GM12878 (cell line): ENCODE data around the gene TMEM9B. TPM values are rescaled to one million over a fixed set of nuclear protein-coding genes. Genes with fewer than 3 reads are reported as not detected.

Experiments
- ATAC-seq: fragments of 200-7000 bp; cut with Tn5 transposase; 3 replicates; pipeline ENCODE4 v1.9.1; 2020; ENCODE audit warnings: mild to moderate bottlenecking, moderate library complexity
- BruUV-seq: library from RNA; stranded (reverse); fragments of 400-500 nt; replicated peaks from 2 replicates; lab custom pipeline; 2021; lab: Mats Ljungman, UMichigan
- CTCF ChIA-PET: fragments of 300-600 bp; sonication (Branson Sonifier 250); formaldehyde crosslinking; extraction: SDS; loops from one replicate; lab custom pipeline; 2021; ENCODE audit warnings: inconsistent platforms; lab: Yijun Ruan, JAX
- POLR2A ChIA-PET: fragments of 350-600 bp; formaldehyde crosslinking; extraction: SDS; loops from one replicate; lab custom pipeline; 2021; ENCODE audit warnings: inconsistent platforms; lab: Charles Lee
- RAD21 ChIA-PET: fragments of 300-600 bp; sonication (Branson Sonifier 250); formaldehyde crosslinking; loops from one replicate; lab custom pipeline; 2023; ENCODE audit warnings: antibody characterized with exemption; ENCODE audit not compliant: unreplicated experiment; lab: Charles Lee
- SMC1A ChIA-PET: fragments of 300-600 bp; sonication (Branson Sonifier 250); formaldehyde crosslinking; loops from one replicate; lab custom pipeline; 2023; ENCODE audit not compliant: unreplicated experiment, uncharacterized antibody; lab: Charles Lee
- DNase-seq: peaks from one replicate; pipeline ENCODE4 v3.0.0-alpha.2; 2011; ENCODE audit warnings: low read depth, low spot score
- FAIRE-seq: peaks from 3 replicates; lab custom pipeline; 2011; peaks lifted over from hg19 to GRCh38; lab: Jason Lieb, UNC
- H2AFZ ChIP-seq: 2 replicates; pipeline ENCODE4 v1.6.0; 2011; ENCODE audit warnings: low read depth, low read length, control low read depth; ENCODE audit not compliant: control insufficient read depth
- H3K27ac ChIP-seq: 2 replicates; pipeline ENCODE4 v1.5.1; 2011; ENCODE audit warnings: control low read depth; ENCODE audit not compliant: control insufficient read depth, insufficient read depth
- H3K27me3 ChIP-seq, 2 experiments: replicated peaks in 1 of 2; 2 replicates each; pipeline versions ENCODE4 v1.6.0 to v1.6.1; 2011; ENCODE audit warnings: low read length in 1 of 2; ENCODE audit not compliant: control insufficient read depth in 2 of 2, insufficient read depth in 2 of 2
- H3K36me3 ChIP-seq, 2 experiments: 2 replicates each; pipeline ENCODE4 v1.5.1; 2011; ENCODE audit warnings: low read length in 1 of 2; ENCODE audit not compliant: control insufficient read depth in 2 of 2, insufficient read depth in 2 of 2
- H3K4me1 ChIP-seq: 2 replicates; pipeline ENCODE4 v1.6.1; 2011; ENCODE audit warnings: mild to moderate bottlenecking, low read length, moderate library complexity, mixed read lengths; ENCODE audit not compliant: control insufficient read depth, insufficient read depth
- H3K4me2 ChIP-seq: 2 replicates; pipeline ENCODE4 v1.6.0; 2011; ENCODE audit warnings: control low read depth; ENCODE audit not compliant: control insufficient read depth, insufficient read depth
- H3K4me3 ChIP-seq: fragments of 200-600 bp; sonication (generic); 2 replicates; pipeline ENCODE4 v1.5.1; 2016
- H3K79me2 ChIP-seq: 2 replicates; pipeline ENCODE4 v1.6.0; 2011; ENCODE audit warnings: low read length; ENCODE audit not compliant: control insufficient read depth, insufficient read depth
- H3K9ac ChIP-seq: 2 replicates; pipeline ENCODE4 v1.8.0; 2011; ENCODE audit warnings: low read length, control low read depth, mixed read lengths; ENCODE audit not compliant: control insufficient read depth, insufficient read depth
- H3K9me3 ChIP-seq: replicated peaks from 3 replicates; pipeline ENCODE4 v1.5.1; 2011; ENCODE audit warnings: mild to moderate bottlenecking, low read length; ENCODE audit not compliant: control insufficient read depth, insufficient read depth
- H4K20me1 ChIP-seq: 2 replicates; pipeline ENCODE4 v1.6.0; 2011; ENCODE audit not compliant: control insufficient read depth, insufficient read depth
- ASH2L ChIP-seq: fragments of 300-600, 200-600 bp; sonication (generic); IDR thresholded peaks from 2 replicates; pipeline ENCODE4 v1.6.1; 2017; ENCODE audit warnings: low read depth, mild to moderate bottlenecking, borderline replicate concordance
- ATF2 ChIP-seq: IDR thresholded peaks from 2 replicates; pipeline ENCODE4 v1.6.1; 2012; ENCODE audit warnings: low read length, inconsistent platforms
- BMI1 ChIP-seq: fragments of 450-650 bp; IDR thresholded peaks from 2 replicates; pipeline ENCODE4 v1.6.1; 2016; ENCODE audit warnings: mild to moderate bottlenecking, moderate library complexity, borderline replicate concordance
- CBX3 ChIP-seq: fragments of 200-600 bp; sonication (generic); IDR thresholded peaks from 2 replicates; pipeline ENCODE4 v1.6.1; 2016; ENCODE audit warnings: low read depth, borderline replicate concordance
- CEBPB ChIP-seq, 2 experiments: fragments of 150-350 bp in 1 of 2; IDR thresholded peaks; 2 replicates each; pipeline ENCODE4 v1.6.1; 2012 to 2014; ENCODE audit warnings: low read depth in 2 of 2, low read length in 2 of 2, borderline replicate concordance in 1 of 2, inconsistent platforms in 1 of 2
- CREM ChIP-seq: IDR thresholded peaks from 2 replicates; pipeline ENCODE4 v1.6.1; 2014; ENCODE audit warnings: antibody characterized with exemption, low read depth
- GABPA ChIP-seq: IDR thresholded peaks from 2 replicates; pipeline ENCODE4 v1.6.1; 2014; ENCODE audit warnings: antibody characterized with exemption, low read depth, mild to moderate bottlenecking, inconsistent platforms
- HDGF ChIP-seq: fragments of 450-650 bp; IDR thresholded peaks from 2 replicates; pipeline ENCODE4 v1.6.1; 2016; ENCODE audit warnings: antibody characterized with exemption
- NFIC ChIP-seq: IDR thresholded peaks from 2 replicates; pipeline ENCODE4 v1.6.1; 2012; ENCODE audit warnings: low read depth, mild to moderate bottlenecking, inconsistent platforms, low read length, moderate library complexity
- NFXL1 ChIP-seq: fragments of 450-650 bp; IDR thresholded peaks from 2 replicates; pipeline ENCODE4 v1.6.1; 2017; ENCODE audit warnings: antibody characterized with exemption, mild to moderate bottlenecking, borderline replicate concordance
- PAX8 ChIP-seq: fragments of 450-650 bp; IDR thresholded peaks from 2 replicates; pipeline ENCODE4 v1.6.1; 2017; ENCODE audit warnings: mild to moderate bottlenecking, moderate library complexity
- RAD21 ChIP-seq: IDR thresholded peaks from 2 replicates; pipeline ENCODE4 v1.6.1; 2011; ENCODE audit warnings: mild to moderate bottlenecking, low read depth, low read length, moderate library complexity; ENCODE audit not compliant: insufficient read depth
- RUNX3 ChIP-seq: IDR thresholded peaks from 2 replicates; pipeline ENCODE4 v1.6.1; 2012; ENCODE audit warnings: low read length, inconsistent platforms
- SMAD5 ChIP-seq: IDR thresholded peaks from 2 replicates; pipeline ENCODE4 v1.6.1; 2016; ENCODE audit warnings: antibody characterized with exemption, low read depth
- SUZ12 ChIP-seq: fragments of 200-600 bp; sonication (generic); IDR thresholded peaks from one replicate; pipeline ENCODE4 v1.6.1; 2018; ENCODE audit warnings: antibody characterized with exemption, mild to moderate bottlenecking; ENCODE audit not compliant: unreplicated experiment
- TARDBP ChIP-seq: IDR thresholded peaks from 2 replicates; pipeline ENCODE4 v1.6.1; 2016; ENCODE audit warnings: borderline replicate concordance
- YBX1 ChIP-seq: fragments of 450-650 bp; IDR thresholded peaks from 2 replicates; pipeline ENCODE4 v1.6.1; 2016; ENCODE audit warnings: antibody characterized with exemption
- WGBS: methylation state at CpG from one replicate; pipeline ENCODE4 v1.1.6; 2016; ENCODE audit warnings: low lambda C conversion rate; ENCODE audit not compliant: insufficient replicate concordance, insufficient coverage; ENCODE audit errors: missing lambda C conversion rate; 5-methylcytosine and 5-hydroxymethylcytosine counted together
- in situ Hi-C: fragments of 300-500 bp; cut with MboI; formaldehyde crosslinking; loops from 9 replicates; pipeline ENCODE4 v1.14.3; 2018; ENCODE audit warnings: mixed read lengths
- intact Hi-C: fragments of 100-400 bp; cut with micrococcal nuclease; formaldehyde crosslinking; loops from one replicate; pipeline ENCODE4 v1.14.2; 2022; ENCODE audit not compliant: unreplicated experiment
- polyA plus RNA-seq, 11 experiments: library from polyadenylated mRNA; depleted of rRNA in 4 of 11; unstranded in 6 of 11; stranded (reverse) in 5 of 11; fragments of >200 nt; fragmentation: Nextera tagmentation in 4 of 11; fragmentation: Illumina TruSeq in 1 of 11; extraction: Ambion mirVana in 4 of 11; extraction: Trizol in 1 of 11; gene quantifications; 1 replicate in 1 of 11; 2 replicates in 10 of 11; pipeline versions ENCODE4 v1.2.1 to v1.2.3, GENCODE V29; 2011 to 2016; ENCODE audit warnings: inconsistent platforms in 2 of 11, missing spikeins in 2 of 11, low read depth in 1 of 11
- total RNA-seq, 4 experiments: library from RNA; depleted of rRNA in 3 of 4; stranded (reverse); fragments of >200 nt in 3 of 4; fragmentation: Illumina TruSeq in 1 of 4; extraction: Trizol in 1 of 4; gene quantifications; 2 replicates each; pipeline versions ENCODE4 v1.2.1 to v1.2.3, GENCODE V29; 2013 to 2021

The TMEM9B gene
- total and polyA plus RNA-seq, 10 of the 15 experiments (the other 5 are each of a cell fraction or from before 2014, with no cell fraction given): 11.5 to 54.0 (median 30.0) TPM

- H3K4me3 ChIP-seq: no peak overlapping the region
- H3K4me1 ChIP-seq: no peaks in the 10 kb centered on the region
- H3K27ac ChIP-seq: no peak overlapping the region
- TF ChIP-seq HDGF (no peak), BMI1 (no peak), TARDBP (no peak), GABPA (no peak), CREM (no peak), NFXL1 (no peak), SMAD5 (no peak), RUNX3 (no peak), RAD21 (no peak), CBX3 (no peak), SUZ12 (no peak), ATF2 (no peak), CEBPB (IDR thresholded peaks at IDR 0.05; ENCODE audit: borderline replicate concordance in 1 of 2, low read depth in 2 of 2, low read length in 2 of 2) (no peak), NFIC (no peak), PAX8 (no peak), ASH2L (no peak), YBX1 (no peak)
- ChIA-PET CTCF (interaction anchor here (4.8 kb wide), 1 partner anchor 25 kb away, joined by 30 read pairs; no protein-coding TSS in a partner anchor), RAD21 (no interaction called here), SMC1A (interaction anchor here (0.9 to 2.1 kb wide), 2 partner anchors 11 to 25 kb away, joined by 3 to 6 read pairs; no protein-coding TSS in a partner anchor), POLR2A (interaction anchor here (0.9 kb wide), 1 partner anchor 25 kb away, joined by 3 read pairs; no protein-coding TSS in a partner anchor)
- H3K9ac ChIP-seq: no peak overlapping the region
- FAIRE-seq: no peak
- intact Hi-C loops: no loop called here
- no peaks in the 10 kb centered on the region for H3K27me3 ChIP-seq
- H3K79me2 ChIP-seq: no peaks in the 10 kb centered on the region
- no peaks in the 10 kb centered on the region for H4K20me1 ChIP-seq
- no peaks in the 10 kb centered on the region for H3K36me3 ChIP-seq
- in situ Hi-C loops: no loop called here
- DNase-seq: no peak
- H3K4me2 ChIP-seq: no peak overlapping the region
- no peak overlapping the region for H2AFZ ChIP-seq
- WGBS: 72% methylated on average over 14 of the region's 14 CpGs
- no peak for ATAC-seq
- BruUV-seq: no TSS peak
- H3K9me3 ChIP-seq: no peaks in the 10 kb centered on the region
Observed at GRCh38 chr11:8934742-8935488, 29.3 kb downstream of the TMEM9B start.
